AG09309 (cell line): ENCODE data around the gene NUP85.

Experiments used
- DNase-seq: peaks from one replicate; pipeline ENCODE4 v3.0.0-alpha.2; 2010; ENCODE audit warnings: low read depth
- H3K4me3 ChIP-seq: 2 replicates; pipeline ENCODE4 v1.5.1; 2011; ENCODE audit warnings: mild to moderate bottlenecking, low read depth, low read length, moderate library complexity; ENCODE audit not compliant: control insufficient read depth
- CTCF ChIP-seq: IDR thresholded peaks from 2 replicates; pipeline ENCODE4 v1.5.1; 2011; ENCODE audit warnings: mild to moderate bottlenecking, low read depth, low read length, inconsistent platforms; ENCODE audit not compliant: insufficient read depth, control insufficient read depth; ENCODE audit errors: missing control alignments

The NUP85 gene

GRCh38 chr17:75225016-75225415 is 19.5 kb downstream of the NUP85 start:
- TF ChIP-seq CTCF, result no peak
- H3K4me3 ChIP-seq, result no peak overlapping the region
- no peak for DNase-seq

- no peak for DNase-seq
- no peak for TF ChIP-seq CTCF
- H3K4me3 ChIP-seq, result no peak overlapping the region
Measured at GRCh38 chr17:75227729-75228128, 22.2 kb downstream of the NUP85 start.

- no peak for DNase-seq
- H3K4me3 ChIP-seq, result no peak overlapping the region
- TF ChIP-seq CTCF, result no peak
Measured at GRCh38 chr17:75228305-75228704, 22.8 kb downstream of the NUP85 start.

GRCh38 chr17:75228847-75229246 is 23.4 kb downstream of the NUP85 start:
- no peak for TF ChIP-seq CTCF
- DNase-seq, result no peak
- H3K4me3 ChIP-seq, result no peak overlapping the region

GRCh38 chr17:75231071-75231470 is 25.6 kb downstream of the NUP85 start:
- TF ChIP-seq CTCF, result no peak
- no peak overlapping the region for H3K4me3 ChIP-seq
- no peak for DNase-seq

GRCh38 chr17:75231741-75232464 is 26.4 kb downstream of the NUP85 start:
- DNase-seq, result no peak
- no peak for TF ChIP-seq CTCF
- no peak overlapping the region for H3K4me3 ChIP-seq

- TF ChIP-seq CTCF, result no peak
- DNase-seq, result no peak
- H3K4me3 ChIP-seq, result no peak overlapping the region
Measured at GRCh38 chr17:75232786-75233185, 27.3 kb downstream of the NUP85 start.
